ENCODE results near the gene HYAL3. TPM values are rescaled to one million over a fixed set of nuclear protein-coding genes. Genes with fewer than 3 reads are reported as not detected.

HYAL3 gene
- total and polyA plus RNA-seq, 2 of the 8 experiments (the other 6 are each of a cell fraction or from before 2014, with no cell fraction given): 3.2 to 12.2 TPM

- Histone ChIP-seq H4K5ac (ENCODE audit: insufficient read length, low read depth, low read length) (no peak overlapping the region), H3K79me1 (ENCODE audit: low read depth, low read length) (peaks cover 20% of the 10 kb centered on the region), H3K27ac (ENCODE audit: low read depth, low read length) (no peak overlapping the region; the same call in 1 of the 2 replicates), H4K91ac (replicated peaks; ENCODE audit: insufficient read length, low read length) (no peak overlapping the region), H3K4ac (replicated peaks; ENCODE audit: insufficient read length, low read depth, low read length) (no peak overlapping the region), H3K14ac (ENCODE audit: insufficient read length) (no peak overlapping the region), H3K9me3 (ENCODE audit: insufficient read depth in 2 of 2, low read depth in 1 of 2, low read length in 1 of 2) (peaks cover 0 to 1% of the 10 kb centered on the region in 2 experiments; a peak in 1 of 4 replicates), H3K23ac (ENCODE audit: insufficient read length) (no peak overlapping the region), H3K27me3 (replicated peaks in 1 of 4; ENCODE audit: control insufficient read depth in 3 of 4, extremely low read depth in 1 of 4, insufficient read depth in 3 of 4, low read length in 3 of 4) (no peaks in the 10 kb centered on the region), H2BK5ac (ENCODE audit: low read depth, low read length) (no peak overlapping the region), H2AFZ (ENCODE audit: low read length) (no peak overlapping the region), H3K4me1 (replicated peaks in 1 of 4; ENCODE audit: control insufficient read depth in 3 of 4, insufficient read depth in 4 of 4, low read length in 3 of 4) (peaks cover 0 to 15% (median 10%) of the 10 kb centered on the region in 4 experiments; a peak in 6 of 7 replicates), H3K79me2 (ENCODE audit: control insufficient read depth in 1 of 2, insufficient read depth in 2 of 2, low read length in 2 of 2) (peaks cover 0 to 25% of the 10 kb centered on the region in 2 experiments; a peak in 3 of 4 replicates), H3K56ac (replicated peaks; ENCODE audit: insufficient read length, low read depth, low read length) (no peak overlapping the region), H3K18ac (ENCODE audit: extremely low read depth, low read length) (no peak overlapping the region), H2BK20ac (ENCODE audit: low read length) (no peak overlapping the region), H2AK5ac (ENCODE audit: low read depth, low read length) (no peak overlapping the region), H2BK12ac (ENCODE audit: low read depth, low read length) (no peak overlapping the region), H4K8ac (ENCODE audit: extremely low read depth, insufficient read depth, low read length) (peak overlapping the region; percentile 54; the same call in 1 of the 2 replicates), H3K4me2 (ENCODE audit: insufficient read depth in 1 of 2, low read depth in 2 of 2, low read length in 2 of 2) (no peak overlapping the region; a peak in 1 of 4 replicates), H3K9ac (replicated peaks in 1 of 4; ENCODE audit: extremely low read depth in 1 of 4, low read depth in 3 of 4, low read length in 3 of 4) (peak overlapping the region in 1 of 4 experiments; percentile 10; a peak in 1 of 7 replicates), H4K20me1 (replicated peaks in 1 of 2; ENCODE audit: control insufficient read depth in 1 of 2, insufficient read depth in 2 of 2, low read length in 2 of 2) (peaks cover 19 to 35% of the 10 kb centered on the region in 2 experiments), H3K4me3 (ENCODE audit: extremely low read depth in 1 of 4, insufficient read depth in 2 of 4, low read depth in 3 of 4, low read length in 4 of 4) (no peak overlapping the region), H2BK120ac (replicated peaks; ENCODE audit: low read depth, low read length) (no peak overlapping the region), H3K36me3 (ENCODE audit: control insufficient read depth in 2 of 4, insufficient read depth in 4 of 4, low read length in 3 of 4) (peaks cover 16 to 34% (median 28%) of the 10 kb centered on the region in 4 experiments), H3K23me2 (ENCODE audit: low read depth, low read length) (peaks cover 10% of the 10 kb centered on the region), H2BK15ac (ENCODE audit: low read length) (no peak overlapping the region)
- POLR2A ChIA-PET (ENCODE audit: partially characterized antibody): interaction anchor here (0.7 to 12.6 kb wide), 3 partner anchors 12 to 25 kb away, joined by 3 to 149 read pairs (median 36); partner anchors contain the start of genes HYAL1, HYAL3, IFRD2 and NAA80
- CTCF ChIA-PET (ENCODE audit: partially characterized antibody): interaction anchor here (0.6 to 3.6 kb wide), 5 partner anchors 10 to 139 kb away, joined by 4 to 17 read pairs (median 5); partner anchors contain the start of genes HYAL1 and TUSC2
- TF ChIP-seq ZNF274 (IDR thresholded peaks at IDR 0.05; ENCODE audit: borderline replicate concordance, extremely low read depth, low read length) (no peak), ASH2L (IDR thresholded peaks at IDR 0.05; ENCODE audit: low read length) (no peak), SRF (IDR thresholded peaks at IDR 0.05; ENCODE audit: low read depth, low read length) (no peak)
- WGBS, 2 experiments (ENCODE audit: extremely low coverage in 1 of 2, insufficient coverage in 1 of 2, insufficient read length in 1 of 2, insufficient replicate concordance in 2 of 2, low coverage in 1 of 2, low lambda C conversion rate in 2 of 2, missing lambda C conversion rate in 1 of 2): 83% methylated on average over 6 of the region's 6 CpGs; no CpG with 5 or more reads in 1 of the 2 experiments
- no peak for DNase-seq (ENCODE audit: low read depth in 1 of 2, low spot score in 2 of 2)
- FAIRE-seq: no peak
These were observed 18.1 kb upstream of the HYAL3 start for GRCh38 chr3:50317300-50317699.

Measured in H1 (cell line).